HepG2 (cell line): ENCODE data around the gene NUP62. TPM values are rescaled to one million over a fixed set of nuclear protein-coding genes. Genes with fewer than 3 reads are reported as not detected.
A peak's percentile ranks its signal among the peaks of the same experiment; 100 is the strongest.

ENCODE experiments used
- ATAC-seq: fragments of 200-7000 bp; cut with Tn5 transposase; 3 replicates; pipeline ENCODE4 v1.9.1; 2020; ENCODE audit warnings: mild to moderate bottlenecking, moderate library complexity
- BruUV-seq: library from RNA; stranded (reverse); fragments of 400-500 nt; replicated peaks from 2 replicates; lab custom pipeline; 2021; lab: Mats Ljungman, UMichigan
- CTCF ChIA-PET: fragments of 300-600 bp; formaldehyde crosslinking; extraction: SDS; loops from one replicate; lab custom pipeline; 2021; ENCODE audit warnings: low total read pairs, inconsistent platforms, low intra/inter-chr PET ratio; lab: Yijun Ruan, JAX
- POLR2A ChIA-PET: fragments of 350-600 bp; sonication (Branson Sonifier 250); formaldehyde crosslinking; loops from one replicate; lab custom pipeline; 2020; ENCODE audit warnings: antibody characterized with exemption, inconsistent platforms; lab: Yijun Ruan, JAX
- DNase-seq: peaks from one replicate; pipeline ENCODE4 v3.0.0-alpha.2; 2015; ENCODE audit warnings: low spot score
- FAIRE-seq: peaks from 3 replicates; lab custom pipeline; 2011; peaks lifted over from hg19 to GRCh38; lab: Jason Lieb, UNC
- H2AFZ ChIP-seq: one replicate; pipeline ENCODE4 v1.6.1; 2011; ENCODE audit warnings: low read length, inconsistent platforms
- H3K27ac ChIP-seq: fragments of 300-600 bp; 3 replicates; pipeline ENCODE4 v1.8.0; 2011; ENCODE audit warnings: mixed run types, mild to moderate bottlenecking, mixed read lengths, low read length, inconsistent platforms; ENCODE audit not compliant: insufficient read depth; ENCODE audit errors: extremely low read length
- H3K27me3 ChIP-seq, 2 experiments: fragments of 200-600 bp in 1 of 2; 2 replicates in 1 of 2; 3 replicates in 1 of 2; pipeline versions ENCODE4 v1.6.0 to v1.8.0; 2011; ENCODE audit warnings: low read length in 2 of 2, mild to moderate bottlenecking in 2 of 2, moderate library complexity in 2 of 2, inconsistent platforms in 1 of 2; ENCODE audit not compliant: insufficient read depth in 2 of 2, control insufficient read depth in 1 of 2
- H3K36me3 ChIP-seq, 2 experiments: fragments of 200-600 bp in 1 of 2; replicated peaks in 1 of 2; 2 replicates in 1 of 2; 3 replicates in 1 of 2; pipeline versions ENCODE4 v1.5.1 to v1.8.0; 2011; ENCODE audit warnings: low read length in 2 of 2, inconsistent platforms in 1 of 2; ENCODE audit not compliant: insufficient read depth in 2 of 2, control insufficient read depth in 1 of 2
- H3K4me1 ChIP-seq: 2 replicates; pipeline ENCODE4 v1.5.1; 2012; ENCODE audit warnings: low read length, inconsistent platforms; ENCODE audit not compliant: insufficient read depth
- H3K4me2 ChIP-seq: 2 replicates; pipeline ENCODE4 v1.6.0; 2011; ENCODE audit warnings: low read depth, low read length, inconsistent platforms
- H3K4me3 ChIP-seq, 3 experiments: fragments of 200-600 bp in 1 of 3; sonication (generic), shearing (Covaris generic) in 1 of 3; replicated peaks in 1 of 3; 2 replicates each; pipeline ENCODE4 v1.5.1; 2011 to 2016; ENCODE audit warnings: low read length in 3 of 3, inconsistent platforms in 2 of 3, low read depth in 2 of 3, mild to moderate bottlenecking in 2 of 3, control low read depth in 1 of 3, mixed read lengths in 1 of 3; ENCODE audit not compliant: insufficient read depth in 1 of 3
- H3K79me2 ChIP-seq: one replicate; pipeline ENCODE4 v1.6.1; 2011; ENCODE audit warnings: low read length, inconsistent platforms; ENCODE audit not compliant: insufficient read depth
- H3K9ac ChIP-seq: 2 replicates; pipeline ENCODE4 v1.6.0; 2011; ENCODE audit warnings: mild to moderate bottlenecking, low read depth, low read length, inconsistent platforms; ENCODE audit not compliant: insufficient read depth
- H3K9me3 ChIP-seq: 2 replicates; pipeline ENCODE4 v1.5.1; 2012; ENCODE audit warnings: mild to moderate bottlenecking, low read length
- H4K20me1 ChIP-seq: 2 replicates; pipeline ENCODE4 v1.6.0; 2011; ENCODE audit warnings: inconsistent platforms, mild to moderate bottlenecking, low read length, moderate library complexity; ENCODE audit not compliant: insufficient read depth
- ELF1 ChIP-seq: sonication (generic); formaldehyde crosslinking; IDR thresholded peaks from 2 replicates; pipeline ENCODE4 v1.4.0; 2020; ENCODE audit warnings: missing genetic modification reagents
- GMEB2 ChIP-seq: IDR thresholded peaks from 2 replicates; pipeline ENCODE4 v1.6.1; 2016; ENCODE audit warnings: missing biosample characterization, missing genetic modification reagents, low read depth
- NFE2L1 ChIP-seq: sonication (generic); formaldehyde crosslinking; IDR thresholded peaks from 2 replicates; pipeline ENCODE4 v1.4.0; 2020; ENCODE audit warnings: missing genetic modification reagents, mild to moderate bottlenecking, borderline replicate concordance
- RBM22 ChIP-seq: fragments of 200-400 bp; formaldehyde crosslinking; optimal IDR thresholded peaks from 2 replicates; pipeline ENCODE3; 2017; ENCODE audit warnings: mild to moderate bottlenecking, low read length, moderate library complexity
- STAG1 ChIP-seq: sonication (generic); formaldehyde crosslinking; IDR thresholded peaks from 2 replicates; pipeline ENCODE4 v1.4.0; 2020; ENCODE audit warnings: missing genetic modification reagents
- ZBTB33 ChIP-seq: sonication (generic); formaldehyde crosslinking; IDR thresholded peaks from 2 replicates; pipeline ENCODE4 v1.4.0; 2020; ENCODE audit warnings: missing genetic modification reagents
- ZBTB37 ChIP-seq: sonication (generic); formaldehyde crosslinking; IDR thresholded peaks from 2 replicates; pipeline ENCODE4 v1.4.0; 2020; ENCODE audit warnings: mild to moderate bottlenecking, missing genetic modification reagents
- ZKSCAN1 ChIP-seq: fragments of 150-350 bp; IDR thresholded peaks from 2 replicates; pipeline ENCODE4 v1.6.1; 2014; ENCODE audit warnings: low read length
- ZNF513 ChIP-seq: sonication (generic); formaldehyde crosslinking; conservative IDR thresholded peaks from 2 replicates; pipeline ENCODE4 v1.5.0; 2020; ENCODE audit warnings: missing genetic modification reagents
- ZNF687 ChIP-seq: sonication (generic); formaldehyde crosslinking; IDR thresholded peaks from 2 replicates; pipeline ENCODE4 v1.5.1; 2020; ENCODE audit warnings: mild to moderate bottlenecking, missing genetic modification reagents, moderate library complexity
- WGBS: methylation state at CpG from one replicate; pipeline ENCODE4 v1.1.6; 2017; ENCODE audit warnings: low lambda C conversion rate; 5-methylcytosine and 5-hydroxymethylcytosine counted together
- in situ Hi-C: cut with HindIII; loops from 2 replicates; pipeline ENCODE4 v1.10.0; 2017; ENCODE audit warnings: low pct_unique_long_range_greater_than_20kb; ENCODE audit not compliant: extremely low pct_ligation_motif_present
- intact Hi-C: fragments of 100-400 bp; cut with micrococcal nuclease; formaldehyde crosslinking; loops from one replicate; pipeline ENCODE4 v1.10.0; 2022; ENCODE audit not compliant: unreplicated experiment
- polyA plus RNA-seq, 8 experiments: library from polyadenylated mRNA; depleted of rRNA in 3 of 8; stranded (reverse) in 7 of 8; unstranded in 1 of 8; fragments of >200 nt; fragmentation: Illumina TruSeq in 4 of 8; extraction: Trizol in 4 of 8; gene quantifications; 2 replicates each; pipeline versions ENCODE4 v1.2.1 to v1.2.3, GENCODE V29; 2011 to 2016; ENCODE audit warnings: low read depth in 4 of 8, missing spikeins in 1 of 8, mixed read lengths in 1 of 8; ENCODE audit not compliant: insufficient read depth in 1 of 8
- total RNA-seq, 5 experiments: library from RNA; depleted of rRNA; stranded (reverse); fragments of >200 nt; fragmentation: Illumina TruSeq; extraction: Trizol; gene quantifications; 2 replicates each; pipeline ENCODE4 v1.2.3, GENCODE V29; 2016; ENCODE audit warnings: low read depth in 1 of 5

The NUP62 gene
- total and polyA plus RNA-seq, 2 of the 13 experiments (the other 11 are each of a cell fraction or from before 2014, with no cell fraction given) = 16.5 to 41.5 TPM

- Histone ChIP-seq H3K4me1 (peaks cover 17% of the 10 kb centered on the region), H3K9ac (no peak overlapping the region), H3K4me3 (no peak overlapping the region), H3K27ac (no peak overlapping the region), H3K79me2 (peaks cover 47% of the 10 kb centered on the region), H2AFZ (no peak overlapping the region), H3K36me3 (peaks cover 19 to 38% of the 10 kb centered on the region in 2 experiments), H4K20me1 (peaks cover 2% of the 10 kb centered on the region; the same call in 1 of the 2 replicates), H3K27me3 (no peaks in the 10 kb centered on the region), H3K4me2 (no peak overlapping the region), H3K9me3 (no peaks in the 10 kb centered on the region)
- in situ Hi-C loops = no loop called here
- POLR2A ChIA-PET = interaction anchor here (1.0 kb wide), 1 partner anchor 12 kb away, joined by 3 read pairs; the partner anchor contains the start of genes ATF5 and NUP62
- WGBS = 94% methylated on average over 21 of the region's 21 CpGs
- intact Hi-C loops = no loop called here
- FAIRE-seq (no peak), ATAC-seq (no peak; the same call in 2 of the 3 replicates), DNase-seq (no peak)
- no TSS peak for BruUV-seq
- CTCF ChIA-PET = no interaction called here
- no peak for TF ChIP-seq ZBTB37 (CRISPR knock-in tag)
- TF ChIP-seq ZKSCAN1 = no peak
- TF ChIP-seq ZNF687 = no peak
- no peak for TF ChIP-seq NFE2L1 (CRISPR knock-in tag)
- no peak for TF ChIP-seq RBM22
- no peak for TF ChIP-seq ELF1 (CRISPR knock-in tag)
- TF ChIP-seq STAG1 (CRISPR knock-in tag) = peak; percentile 9; the same call in 1 of the 2 replicates
- TF ChIP-seq GMEB2 (CRISPR knock-in tag) = no peak
- TF ChIP-seq ZBTB33 (CRISPR knock-in tag) = peak; percentile 80; the same call in 1 of the 2 replicates
- TF ChIP-seq ZNF513 (CRISPR knock-in tag) = no peak
Measured at GRCh38 chr19:49916839-49917733, 12.2 kb downstream of the NUP62 start.
